Activated CD8-positive, alpha-beta T cell treated with anti-CD3 and anti-CD28 coated beads for 36 hours (primary cell): ENCODE data around the gene FRMD4A. TPM values are rescaled to one million over a fixed set of nuclear protein-coding genes. Genes with fewer than 3 reads are reported as not detected.

Experiments
- ATAC-seq: fragments of 200-7000 bp; cut with Tn5 transposase; one replicate; pipeline ENCODE4 v1.10.0; 2021; ENCODE audit warnings: mild to moderate bottlenecking, moderate library complexity
- CTCF ChIA-PET: fragments of 350-600 bp; sonication (Branson Sonifier 250); formaldehyde crosslinking; loops from one replicate; lab custom pipeline; 2021; ENCODE audit warnings: antibody characterized with exemption; lab: Charles Lee
- POLR2A ChIA-PET: fragments of 350-600 bp; sonication (Branson Sonifier 250); formaldehyde crosslinking; loops from one replicate; lab custom pipeline; 2021; ENCODE audit warnings: antibody characterized with exemption; lab: Charles Lee
- DNase-seq: peaks from one replicate; pipeline ENCODE4 v3.0.0-alpha.2; 2020
- H3K27ac Mint-ChIP-seq: one replicate; pipeline ENCODE4 v1.8.0; 2021; ENCODE audit warnings: mild to moderate bottlenecking, mixed read lengths
- H3K27me3 Mint-ChIP-seq: one replicate; pipeline ENCODE4 v1.8.0; 2021; ENCODE audit warnings: mixed read lengths
- H3K36me3 Mint-ChIP-seq: one replicate; pipeline ENCODE4 v1.8.0; 2021; ENCODE audit warnings: low read depth, mixed read lengths
- H3K4me1 Mint-ChIP-seq: one replicate; pipeline ENCODE4 v1.8.0; 2021; ENCODE audit warnings: low read depth, mixed read lengths
- H3K4me3 Mint-ChIP-seq: one replicate; pipeline ENCODE4 v1.8.0; 2021; ENCODE audit warnings: mild to moderate bottlenecking, moderate library complexity, mixed read lengths
- H3K9me3 Mint-ChIP-seq: one replicate; pipeline ENCODE4 v1.8.0; 2021; ENCODE audit warnings: mixed read lengths
- CTCF ChIP-seq: fragments of 200-600 bp; IDR thresholded peaks from one replicate; pipeline ENCODE4 v1.8.0; 2022; ENCODE audit warnings: antibody characterized with exemption, mild to moderate bottlenecking
- intact Hi-C: fragments of 100-400 bp; cut with micrococcal nuclease; formaldehyde crosslinking; loops from one replicate; pipeline ENCODE4 v1.10.0; 2022
- total RNA-seq, 2 experiments: library from RNA; stranded (reverse); gene quantifications; one replicate each; pipeline ENCODE4 v1.2.3, GENCODE V29; 2021

The FRMD4A gene
- total RNA-seq, 2 experiments from 2014 or later, result 2.1 to 2.8 TPM

- ChIA-PET CTCF (no interaction called here), POLR2A (no interaction called here)
- Mint-ChIP-seq H3K36me3 (no peaks in the 10 kb centered on the region), H3K9me3 (no peaks in the 10 kb centered on the region), H3K4me3 (no peak overlapping the region), H3K4me1 (no peaks in the 10 kb centered on the region), H3K27ac (no peak overlapping the region), H3K27me3 (peaks cover 10% of the 10 kb centered on the region)
- no peak for ATAC-seq
- intact Hi-C loops, result no loop called here
- no peak for TF ChIP-seq CTCF
- DNase-seq, result no peak
Observed at GRCh38 chr10:14134275-14134674, 196.4 kb downstream of the FRMD4A start.

- no peak overlapping the region for H3K27ac Mint-ChIP-seq
- H3K27me3 Mint-ChIP-seq, result peaks cover 9% of the 10 kb centered on the region
- TF ChIP-seq CTCF, result no peak
- no peaks in the 10 kb centered on the region for H3K4me1 Mint-ChIP-seq
- no peaks in the 10 kb centered on the region for H3K36me3 Mint-ChIP-seq
- H3K9me3 Mint-ChIP-seq, result no peaks in the 10 kb centered on the region
- CTCF ChIA-PET, result interaction anchor here (1.1 kb wide), 1 partner anchor 64 kb away, joined by 3 read pairs; no protein-coding TSS in a partner anchor
- DNase-seq (no peak), ATAC-seq (no peak)
- POLR2A ChIA-PET, result no interaction called here
- intact Hi-C loops, result no loop called here
- no peak overlapping the region for H3K4me3 Mint-ChIP-seq
Observed at GRCh38 chr10:14131261-14131960, 199.3 kb downstream of the FRMD4A start.

- DNase-seq (no peak), ATAC-seq (no peak)
- ChIA-PET POLR2A (no interaction called here), CTCF (no interaction called here)
- no peaks in the 10 kb centered on the region for H3K9me3 Mint-ChIP-seq
- no peak for TF ChIP-seq CTCF
- no peaks in the 10 kb centered on the region for H3K4me1 Mint-ChIP-seq
- no peaks in the 10 kb centered on the region for H3K36me3 Mint-ChIP-seq
- intact Hi-C loops, result no loop called here
- no peak overlapping the region for H3K27ac Mint-ChIP-seq
- no peak overlapping the region for H3K4me3 Mint-ChIP-seq
- H3K27me3 Mint-ChIP-seq, result peaks cover 12% of the 10 kb centered on the region
Observed at GRCh38 chr10:14129770-14130169, 201.0 kb downstream of the FRMD4A start.

- POLR2A ChIA-PET, result no interaction called here
- CTCF ChIA-PET, result no interaction called here
- no peak overlapping the region for H3K4me3 Mint-ChIP-seq
- intact Hi-C loops, result no loop called here
- no peaks in the 10 kb centered on the region for H3K36me3 Mint-ChIP-seq
- H3K9me3 Mint-ChIP-seq, result no peaks in the 10 kb centered on the region
- H3K4me1 Mint-ChIP-seq, result no peaks in the 10 kb centered on the region
- H3K27ac Mint-ChIP-seq, result no peak overlapping the region
- DNase-seq (no peak), ATAC-seq (no peak)
- no peak for TF ChIP-seq CTCF
- H3K27me3 Mint-ChIP-seq, result peaks cover 7% of the 10 kb centered on the region
Observed at GRCh38 chr10:14128519-14128918, 202.2 kb downstream of the FRMD4A start.

GRCh38 chr10:14126697-14127440 is 203.9 kb downstream of the FRMD4A start:
- POLR2A ChIA-PET, result no interaction called here
- no peaks in the 10 kb centered on the region for H3K4me1 Mint-ChIP-seq
- H3K27me3 Mint-ChIP-seq, result peaks cover 5% of the 10 kb centered on the region
- CTCF ChIA-PET, result no interaction called here
- TF ChIP-seq CTCF, result no peak
- H3K9me3 Mint-ChIP-seq, result no peaks in the 10 kb centered on the region
- H3K4me3 Mint-ChIP-seq, result no peak overlapping the region
- no peak for ATAC-seq
- intact Hi-C loops, result no loop called here
- no peak for DNase-seq
- H3K27ac Mint-ChIP-seq, result no peak overlapping the region
- no peaks in the 10 kb centered on the region for H3K36me3 Mint-ChIP-seq
